ENCODE data around the gene KCNA10.
A peak's percentile ranks its signal among the peaks of the same experiment; 100 is the strongest.

The KCNA10 gene

DNA sequence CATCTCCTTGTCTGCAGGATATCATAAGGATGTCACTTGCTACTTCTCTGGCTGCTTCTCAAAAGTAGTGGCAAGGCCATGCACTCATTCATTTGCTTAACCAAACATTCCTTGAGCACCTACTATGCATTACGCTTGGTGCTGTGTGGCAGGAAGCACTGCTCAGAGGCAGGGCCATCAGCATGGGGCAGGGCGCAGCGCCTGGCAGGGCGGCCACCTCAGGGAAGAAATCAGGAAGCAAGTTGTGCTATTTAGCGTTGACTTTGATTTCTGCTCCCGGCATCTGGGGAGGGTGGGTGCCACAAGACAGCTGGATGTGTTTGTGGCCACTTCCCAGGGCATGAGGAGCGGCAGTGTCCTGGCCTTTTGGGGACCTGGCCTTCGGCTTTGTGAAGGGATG, 40.1 kb downstream of the KCNA10 start:
- TF ChIP-seq, protein P1, sequence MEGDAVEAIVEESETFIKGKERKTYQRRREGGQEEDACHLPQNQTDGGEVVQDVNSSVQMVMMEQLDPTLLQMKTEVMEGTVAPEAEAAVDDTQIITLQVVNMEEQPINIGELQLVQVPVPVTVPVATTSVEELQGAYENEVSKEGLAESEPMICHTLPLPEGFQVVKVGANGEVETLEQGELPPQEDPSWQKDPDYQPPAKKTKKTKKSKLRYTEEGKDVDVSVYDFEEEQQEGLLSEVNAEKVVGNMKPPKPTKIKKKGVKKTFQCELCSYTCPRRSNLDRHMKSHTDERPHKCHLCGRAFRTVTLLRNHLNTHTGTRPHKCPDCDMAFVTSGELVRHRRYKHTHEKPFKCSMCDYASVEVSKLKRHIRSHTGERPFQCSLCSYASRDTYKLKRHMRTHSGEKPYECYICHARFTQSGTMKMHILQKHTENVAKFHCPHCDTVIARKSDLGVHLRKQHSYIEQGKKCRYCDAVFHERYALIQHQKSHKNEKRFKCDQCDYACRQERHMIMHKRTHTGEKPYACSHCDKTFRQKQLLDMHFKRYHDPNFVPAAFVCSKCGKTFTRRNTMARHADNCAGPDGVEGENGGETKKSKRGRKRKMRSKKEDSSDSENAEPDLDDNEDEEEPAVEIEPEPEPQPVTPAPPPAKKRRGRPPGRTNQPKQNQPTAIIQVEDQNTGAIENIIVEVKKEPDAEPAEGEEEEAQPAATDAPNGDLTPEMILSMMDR (IDR thresholded peaks at IDR 0.05; ENCODE audit: control insufficient read depth, insufficient read depth, low read depth, low read length, missing control alignments) = no peak
- H3K4me3 ChIP-seq (ENCODE audit: control insufficient read depth, low read depth, low read length) = no peak overlapping the region
- DNase-seq (ENCODE audit: low read depth) = no peak

DNA sequence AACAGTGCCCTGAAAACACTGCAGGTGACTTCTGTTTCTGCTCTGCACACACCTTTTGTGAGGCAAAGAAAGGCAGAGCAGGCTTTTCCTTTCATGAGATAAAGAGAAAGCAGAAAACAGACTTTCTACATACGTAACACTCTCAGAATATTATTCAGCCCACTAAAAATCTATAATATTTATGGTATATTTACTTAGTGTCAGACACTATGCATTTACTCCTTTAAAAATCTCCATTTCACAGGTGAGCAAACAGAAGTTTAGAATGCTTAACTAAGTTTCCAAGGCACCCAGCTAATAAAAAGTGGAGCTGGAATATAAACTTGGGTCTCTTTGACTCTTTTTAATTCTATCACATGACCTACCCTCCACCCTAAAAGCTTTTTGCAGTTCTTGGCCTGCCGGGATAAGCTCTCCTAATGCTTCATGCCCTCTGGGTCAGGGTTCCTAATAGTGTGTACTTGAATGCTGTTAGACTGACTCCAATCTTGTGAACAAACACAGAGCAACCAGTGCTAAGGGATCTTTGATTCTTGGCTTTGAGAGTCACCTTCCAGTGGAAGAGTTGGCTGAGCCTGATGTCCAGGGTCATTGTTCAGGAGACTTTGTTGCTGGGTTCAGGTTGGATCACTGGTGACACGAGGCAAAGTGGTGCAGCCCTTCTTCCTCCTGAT, 40.9 kb downstream of the KCNA10 start:
- no peak for DNase-seq (ENCODE audit: low read depth)
- TF ChIP-seq, protein P1 (IDR thresholded peaks at IDR 0.05; ENCODE audit: control insufficient read depth, insufficient read depth, low read depth, low read length, missing control alignments) = no peak
- H3K4me3 ChIP-seq (ENCODE audit: control insufficient read depth, low read depth, low read length) = no peak overlapping the region

DNA sequence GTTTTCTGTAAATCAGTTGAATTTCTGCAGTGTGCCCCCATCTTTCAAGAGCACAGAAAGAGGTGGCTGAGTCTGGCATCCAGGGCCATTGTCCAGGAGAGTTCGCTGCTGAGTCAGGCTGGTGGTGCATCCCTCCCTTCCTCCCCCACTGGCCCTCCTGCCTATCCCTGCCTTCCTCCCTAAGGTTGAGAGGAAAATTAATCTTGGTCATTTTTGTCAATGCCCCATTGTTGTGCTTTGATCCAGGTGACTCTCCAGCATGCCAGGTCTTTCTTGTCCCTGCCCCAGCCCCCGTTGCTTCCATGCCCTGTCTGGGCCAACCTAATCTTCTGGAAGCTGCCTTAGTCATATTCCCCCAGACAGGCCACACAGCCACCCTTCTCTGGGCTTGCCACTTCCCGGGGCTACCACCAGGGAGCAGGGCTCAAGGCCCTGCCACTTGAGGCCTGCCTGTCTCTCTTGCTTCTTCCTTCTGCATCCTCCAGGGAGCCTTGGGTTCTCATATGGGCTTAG, 41.5 kb downstream of the KCNA10 start:
- TF ChIP-seq, protein P1 (IDR thresholded peaks at IDR 0.05; ENCODE audit: control insufficient read depth, insufficient read depth, low read depth, low read length, missing control alignments) = peak; percentile 17
- no peak overlapping the region for H3K4me3 ChIP-seq (ENCODE audit: control insufficient read depth, low read depth, low read length)
- DNase-seq (ENCODE audit: low read depth) = no peak

DNA sequence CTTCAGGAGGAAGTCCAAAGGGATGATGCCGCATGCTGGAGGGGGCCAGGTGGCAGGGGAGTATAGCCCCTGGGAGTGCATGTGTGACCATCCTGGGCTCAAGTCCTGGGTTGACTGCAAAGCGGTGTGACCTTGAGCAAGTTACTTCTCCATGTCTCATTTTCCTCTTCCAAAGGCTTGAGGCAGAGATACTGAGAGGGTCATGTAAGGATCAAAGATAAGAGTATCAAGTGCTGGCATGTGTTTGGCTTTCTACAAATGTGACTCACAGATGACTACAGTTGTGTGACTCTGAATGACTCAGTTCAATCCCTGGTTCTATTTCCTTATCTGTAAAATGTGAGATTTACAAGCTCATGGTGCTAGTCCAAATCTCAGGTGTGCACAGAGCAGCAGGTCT, 41.9 kb downstream of the KCNA10 start:
- TF ChIP-seq, protein P1 (IDR thresholded peaks at IDR 0.05; ENCODE audit: control insufficient read depth, insufficient read depth, low read depth, low read length, missing control alignments) = no peak
- peak; percentile 31 for DNase-seq (ENCODE audit: low read depth)
- H3K4me3 ChIP-seq (ENCODE audit: control insufficient read depth, low read depth, low read length) = no peak overlapping the region

DNA sequence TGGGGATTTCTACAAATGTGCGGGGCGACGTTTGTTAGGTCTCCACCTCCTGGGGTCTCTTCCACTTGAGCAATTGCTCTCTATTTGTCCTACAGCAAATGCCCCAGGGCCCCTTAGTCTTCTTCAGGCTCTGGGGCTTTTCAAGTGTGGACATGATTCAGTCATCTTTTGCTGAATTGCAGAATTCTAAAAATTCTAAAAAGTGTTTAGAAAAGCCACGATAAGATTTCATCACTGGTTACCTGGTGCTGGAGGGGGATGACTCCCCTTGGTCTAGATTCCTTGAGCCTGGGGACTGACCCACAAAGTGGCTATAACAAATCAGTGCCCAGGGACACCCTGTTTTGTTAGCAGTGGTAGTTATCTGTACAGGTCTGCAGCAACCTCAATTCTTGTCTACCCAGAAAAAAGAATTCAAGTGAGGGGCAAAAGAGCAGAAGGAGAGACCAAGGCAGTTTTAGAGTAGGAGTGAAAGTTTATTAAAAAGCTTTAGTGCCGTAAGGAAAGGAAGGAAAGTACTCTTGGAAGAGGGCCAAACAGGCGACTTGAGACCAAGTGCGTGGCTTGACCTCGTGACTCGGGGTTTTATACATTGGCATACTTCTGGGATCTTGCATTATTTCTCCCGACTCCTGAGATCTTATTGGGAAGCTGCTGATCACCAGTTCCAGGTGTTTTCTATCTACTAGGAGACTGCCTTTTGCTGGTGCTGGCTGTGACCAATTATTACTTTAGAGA, 42.8 kb downstream of the KCNA10 start:
- TF ChIP-seq, protein P1 (IDR thresholded peaks at IDR 0.05; ENCODE audit: control insufficient read depth, insufficient read depth, low read depth, low read length, missing control alignments) = no peak
- no peak overlapping the region for H3K4me3 ChIP-seq (ENCODE audit: control insufficient read depth, low read depth, low read length)
- no peak for DNase-seq (ENCODE audit: low read depth)

DNA sequence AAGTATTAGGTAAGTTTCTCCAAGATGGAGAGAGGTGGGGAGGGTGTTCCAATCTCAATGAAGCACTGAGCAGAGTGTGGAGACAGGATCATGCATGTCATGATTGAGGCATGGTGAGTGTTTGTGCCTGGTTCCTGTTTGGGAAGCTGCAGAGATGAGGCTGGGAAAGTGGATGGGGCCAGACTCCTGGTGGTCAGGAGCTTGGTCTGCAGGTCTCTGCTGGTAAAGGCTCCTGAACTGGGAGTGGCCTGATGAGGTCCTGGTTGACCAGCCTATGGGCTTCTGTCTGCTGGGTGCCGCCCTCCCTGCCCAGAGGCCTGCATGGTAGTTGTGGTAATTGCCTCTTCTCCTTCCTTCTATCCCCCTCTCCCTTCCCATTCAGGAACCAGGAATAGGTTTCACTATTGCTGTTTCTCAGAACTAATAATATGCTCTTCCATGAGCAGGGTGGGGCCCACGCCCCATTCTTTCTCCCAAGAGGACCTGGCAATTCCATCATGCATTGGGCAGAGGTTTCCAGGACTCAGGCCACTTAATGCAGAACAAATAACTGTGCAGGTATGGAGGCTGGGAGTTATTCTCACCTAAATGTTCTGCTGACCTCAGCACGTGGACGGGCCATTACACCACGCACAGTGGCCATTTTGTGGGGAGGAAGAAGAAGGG, 43.5 kb downstream of the KCNA10 start:
- TF ChIP-seq, protein P1 (IDR thresholded peaks at IDR 0.05; ENCODE audit: control insufficient read depth, insufficient read depth, low read depth, low read length, missing control alignments) = no peak
- no peak for DNase-seq (ENCODE audit: low read depth)
- no peak overlapping the region for H3K4me3 ChIP-seq (ENCODE audit: control insufficient read depth, low read depth, low read length)

All from AG09309 (cell line).